HEK293 (cell line): ENCODE results near the gene RRP15.

ENCODE experiments used
- CTCF ChIA-PET: fragments of 350-600 bp; formaldehyde crosslinking; extraction: SDS; loops from one replicate; lab custom pipeline; 2021; ENCODE audit warnings: antibody characterized with exemption; lab: Yijun Ruan, JAX
- POLR2A ChIA-PET: fragments of 300-600 bp; formaldehyde crosslinking; extraction: SDS; loops from one replicate; lab custom pipeline; 2020; ENCODE audit warnings: antibody characterized with exemption, inconsistent platforms; lab: Yijun Ruan, JAX
- H3K27ac ChIP-seq: fragments of 200-500 bp; sonication (Bioruptor generic); 2 replicates; pipeline ENCODE4 v1.5.1; 2014; ENCODE audit warnings: low read depth, low read length, control low read depth, inconsistent platforms; ENCODE audit errors: extremely low read depth
- H3K36me3 ChIP-seq, 2 experiments: fragments of 200-500 bp in 1 of 2; sonication (Bioruptor generic) in 1 of 2; 1 replicate in 1 of 2; 2 replicates in 1 of 2; pipeline ENCODE4 v1.5.1; 2014 to 2017; ENCODE audit warnings: inconsistent platforms in 2 of 2, low read length in 2 of 2; ENCODE audit not compliant: control insufficient read depth in 2 of 2, insufficient read depth in 1 of 2
- H3K4me1 ChIP-seq: fragments of 200-500 bp; sonication (Bioruptor generic); 2 replicates; pipeline ENCODE4 v1.5.1; 2014; ENCODE audit warnings: mild to moderate bottlenecking, low read length, inconsistent platforms; ENCODE audit not compliant: control insufficient read depth, insufficient read depth
- H3K4me3 ChIP-seq: 2 replicates; pipeline ENCODE4 v1.5.1; 2011; ENCODE audit warnings: low read depth, mild to moderate bottlenecking, control low read depth, low read length, moderate library complexity
- H3K9me3 ChIP-seq: fragments of 200-500 bp; sonication (Bioruptor generic); 2 replicates; pipeline ENCODE4 v1.5.1; 2014; ENCODE audit warnings: low read depth, low read length, inconsistent platforms; ENCODE audit not compliant: control insufficient read depth, insufficient read depth
- BCL11A ChIP-seq: fragments of 450-650 bp; formaldehyde crosslinking; IDR thresholded peaks from 2 replicates; pipeline ENCODE4 v1.5.1; 2016; ENCODE audit warnings: low read depth, missing biosample characterization, missing genetic modification characterization
- BCL11B ChIP-seq: fragments of 450-650 bp; formaldehyde crosslinking; IDR thresholded peaks from 2 replicates; pipeline ENCODE4 v1.5.1; 2016; ENCODE audit warnings: low read depth, missing biosample characterization, missing genetic modification characterization
- KLF9 ChIP-seq: fragments of 450-650 bp; formaldehyde crosslinking; IDR thresholded peaks from 2 replicates; pipeline ENCODE4 v1.5.1; 2016; ENCODE audit warnings: missing biosample characterization, missing genetic modification characterization, low read depth
- ZFP41 ChIP-seq: fragments of 450-650 bp; formaldehyde crosslinking; IDR thresholded peaks from 2 replicates; pipeline ENCODE4 v1.5.1; 2016; ENCODE audit warnings: missing biosample characterization, missing genetic modification characterization, borderline replicate concordance
- ZNF112 ChIP-seq: fragments of 450-650 bp; formaldehyde crosslinking; IDR thresholded peaks from 2 replicates; pipeline ENCODE4 v1.5.0; 2017; ENCODE audit warnings: missing biosample characterization, missing genetic modification characterization
- ZNF132 ChIP-seq: fragments of 450-650 bp; formaldehyde crosslinking; IDR thresholded peaks from 2 replicates; pipeline ENCODE4 v1.5.1; 2017; ENCODE audit warnings: missing biosample characterization, missing genetic modification characterization, borderline replicate concordance
- ZNF248 ChIP-seq: fragments of 450-650 bp; formaldehyde crosslinking; IDR thresholded peaks from 2 replicates; pipeline ENCODE4 v1.5.1; 2017; ENCODE audit warnings: missing biosample characterization, missing genetic modification characterization
- ZNF544 ChIP-seq: fragments of 450-650 bp; formaldehyde crosslinking; IDR thresholded peaks from 2 replicates; pipeline ENCODE4 v1.5.0; 2017; ENCODE audit warnings: missing biosample characterization, missing genetic modification characterization
- ZNF596 ChIP-seq: fragments of 450-650 bp; IDR thresholded peaks from 2 replicates; pipeline ENCODE4 v1.5.0; 2018; ENCODE audit warnings: missing biosample characterization, mild to moderate bottlenecking, missing genetic modification characterization, moderate library complexity
- ZNF626 ChIP-seq: fragments of 450-650 bp; sonication (Bioruptor Pico); formaldehyde crosslinking; IDR thresholded peaks from 2 replicates; pipeline ENCODE4 v1.5.1; 2018; ENCODE audit warnings: missing biosample characterization, missing genetic modification characterization, inconsistent platforms
- ZNF677 ChIP-seq: fragments of 450-650 bp; IDR thresholded peaks from 2 replicates; pipeline ENCODE4 v1.5.0; 2018; ENCODE audit warnings: missing biosample characterization, mild to moderate bottlenecking, missing genetic modification characterization, moderate library complexity
- ZNF747 ChIP-seq: fragments of 450-650 bp; formaldehyde crosslinking; IDR thresholded peaks from 2 replicates; pipeline ENCODE4 v1.5.1; 2016; ENCODE audit warnings: missing biosample characterization, missing genetic modification characterization
- ZSCAN23 ChIP-seq: fragments of 450-650 bp; formaldehyde crosslinking; IDR thresholded peaks from 2 replicates; pipeline ENCODE4 v1.5.1; 2016; ENCODE audit warnings: missing biosample characterization, missing genetic modification characterization
- TF ChIP-seq, protein P1 (sequence below): fragments of 450-650 bp; formaldehyde crosslinking; IDR thresholded peaks from 2 replicates; pipeline ENCODE4 v1.5.1; 2016; ENCODE audit warnings: missing biosample characterization, missing genetic modification characterization
- TF ChIP-seq, protein P2 (sequence below): fragments of 450-650 bp; formaldehyde crosslinking; IDR thresholded peaks from 2 replicates; pipeline ENCODE4 v1.5.0; 2017; ENCODE audit warnings: missing biosample characterization, missing genetic modification characterization, borderline replicate concordance
- TF ChIP-seq, protein P3 (sequence below): fragments of 450-650 bp; formaldehyde crosslinking; IDR thresholded peaks from 2 replicates; pipeline ENCODE4 v1.5.1; 2016; ENCODE audit warnings: missing biosample characterization, missing genetic modification characterization
- TF ChIP-seq, protein P4 (sequence below): fragments of 450-650 bp; formaldehyde crosslinking; IDR thresholded peaks from 2 replicates; pipeline ENCODE4 v1.5.1; 2016; ENCODE audit warnings: missing biosample characterization, missing genetic modification characterization
- TF ChIP-seq, protein P5 (sequence below): fragments of 450-650 bp; formaldehyde crosslinking; IDR thresholded peaks from 2 replicates; pipeline ENCODE4 v1.5.1; 2017; ENCODE audit warnings: missing biosample characterization, missing genetic modification characterization
- TF ChIP-seq, protein P6 (sequence below): fragments of 450-650 bp; IDR thresholded peaks from 2 replicates; pipeline ENCODE4 v1.5.1; 2018; ENCODE audit warnings: missing biosample characterization, mild to moderate bottlenecking, missing genetic modification characterization

RRP15 gene

DNA sequence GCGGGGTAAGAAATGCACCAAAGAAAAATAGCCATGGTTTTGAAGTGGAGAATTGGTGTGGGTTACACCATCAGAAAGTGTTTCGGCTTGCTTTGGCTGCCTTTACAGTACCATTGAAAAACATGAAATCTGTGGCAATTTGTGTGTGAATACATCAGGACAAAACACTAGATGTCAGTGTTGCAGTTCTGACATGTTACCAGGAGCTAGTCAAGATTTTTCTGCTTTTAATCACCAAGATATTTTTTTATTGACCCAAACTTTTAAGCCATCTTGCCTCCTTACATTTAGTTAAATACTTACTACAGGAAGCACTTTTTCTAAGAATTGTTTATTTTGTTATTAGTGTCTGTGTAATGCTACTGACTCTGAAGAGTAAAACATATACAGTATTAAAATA, 14.3 kb downstream of the RRP15 start (continued):
- TF ChIP-seq, protein P1, sequence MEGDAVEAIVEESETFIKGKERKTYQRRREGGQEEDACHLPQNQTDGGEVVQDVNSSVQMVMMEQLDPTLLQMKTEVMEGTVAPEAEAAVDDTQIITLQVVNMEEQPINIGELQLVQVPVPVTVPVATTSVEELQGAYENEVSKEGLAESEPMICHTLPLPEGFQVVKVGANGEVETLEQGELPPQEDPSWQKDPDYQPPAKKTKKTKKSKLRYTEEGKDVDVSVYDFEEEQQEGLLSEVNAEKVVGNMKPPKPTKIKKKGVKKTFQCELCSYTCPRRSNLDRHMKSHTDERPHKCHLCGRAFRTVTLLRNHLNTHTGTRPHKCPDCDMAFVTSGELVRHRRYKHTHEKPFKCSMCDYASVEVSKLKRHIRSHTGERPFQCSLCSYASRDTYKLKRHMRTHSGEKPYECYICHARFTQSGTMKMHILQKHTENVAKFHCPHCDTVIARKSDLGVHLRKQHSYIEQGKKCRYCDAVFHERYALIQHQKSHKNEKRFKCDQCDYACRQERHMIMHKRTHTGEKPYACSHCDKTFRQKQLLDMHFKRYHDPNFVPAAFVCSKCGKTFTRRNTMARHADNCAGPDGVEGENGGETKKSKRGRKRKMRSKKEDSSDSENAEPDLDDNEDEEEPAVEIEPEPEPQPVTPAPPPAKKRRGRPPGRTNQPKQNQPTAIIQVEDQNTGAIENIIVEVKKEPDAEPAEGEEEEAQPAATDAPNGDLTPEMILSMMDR (tag by site-specific recombination), result peak; percentile 58
- no peak for TF ChIP-seq ZFP41 (tag by site-specific recombination)
- TF ChIP-seq ZNF596 (tag by site-specific recombination), result no peak
- no peak for TF ChIP-seq BCL11A (tag by site-specific recombination)
- no peak for TF ChIP-seq ZNF248 (tag by site-specific recombination)
- TF ChIP-seq, protein P2, sequence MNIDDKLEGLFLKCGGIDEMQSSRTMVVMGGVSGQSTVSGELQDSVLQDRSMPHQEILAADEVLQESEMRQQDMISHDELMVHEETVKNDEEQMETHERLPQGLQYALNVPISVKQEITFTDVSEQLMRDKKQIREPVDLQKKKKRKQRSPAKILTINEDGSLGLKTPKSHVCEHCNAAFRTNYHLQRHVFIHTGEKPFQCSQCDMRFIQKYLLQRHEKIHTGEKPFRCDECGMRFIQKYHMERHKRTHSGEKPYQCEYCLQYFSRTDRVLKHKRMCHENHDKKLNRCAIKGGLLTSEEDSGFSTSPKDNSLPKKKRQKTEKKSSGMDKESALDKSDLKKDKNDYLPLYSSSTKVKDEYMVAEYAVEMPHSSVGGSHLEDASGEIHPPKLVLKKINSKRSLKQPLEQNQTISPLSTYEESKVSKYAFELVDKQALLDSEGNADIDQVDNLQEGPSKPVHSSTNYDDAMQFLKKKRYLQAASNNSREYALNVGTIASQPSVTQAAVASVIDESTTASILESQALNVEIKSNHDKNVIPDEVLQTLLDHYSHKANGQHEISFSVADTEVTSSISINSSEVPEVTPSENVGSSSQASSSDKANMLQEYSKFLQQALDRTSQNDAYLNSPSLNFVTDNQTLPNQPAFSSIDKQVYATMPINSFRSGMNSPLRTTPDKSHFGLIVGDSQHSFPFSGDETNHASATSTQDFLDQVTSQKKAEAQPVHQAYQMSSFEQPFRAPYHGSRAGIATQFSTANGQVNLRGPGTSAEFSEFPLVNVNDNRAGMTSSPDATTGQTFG (tag by site-specific recombination), result no peak
- TF ChIP-seq, protein P3, sequence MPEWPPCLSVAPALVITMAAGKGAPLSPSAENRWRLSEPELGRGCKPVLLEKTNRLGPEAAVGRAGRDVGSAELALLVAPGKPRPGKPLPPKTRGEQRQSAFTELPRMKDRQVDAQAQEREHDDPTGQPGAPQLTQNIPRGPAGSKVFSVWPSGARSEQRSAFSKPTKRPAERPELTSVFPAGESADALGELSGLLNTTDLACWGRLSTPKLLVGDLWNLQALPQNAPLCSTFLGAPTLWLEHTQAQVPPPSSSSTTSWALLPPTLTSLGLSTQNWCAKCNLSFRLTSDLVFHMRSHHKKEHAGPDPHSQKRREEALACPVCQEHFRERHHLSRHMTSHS (tag by site-specific recombination), result no peak
- no peak for TF ChIP-seq KLF9 (tag by site-specific recombination)
- TF ChIP-seq, protein P4, sequence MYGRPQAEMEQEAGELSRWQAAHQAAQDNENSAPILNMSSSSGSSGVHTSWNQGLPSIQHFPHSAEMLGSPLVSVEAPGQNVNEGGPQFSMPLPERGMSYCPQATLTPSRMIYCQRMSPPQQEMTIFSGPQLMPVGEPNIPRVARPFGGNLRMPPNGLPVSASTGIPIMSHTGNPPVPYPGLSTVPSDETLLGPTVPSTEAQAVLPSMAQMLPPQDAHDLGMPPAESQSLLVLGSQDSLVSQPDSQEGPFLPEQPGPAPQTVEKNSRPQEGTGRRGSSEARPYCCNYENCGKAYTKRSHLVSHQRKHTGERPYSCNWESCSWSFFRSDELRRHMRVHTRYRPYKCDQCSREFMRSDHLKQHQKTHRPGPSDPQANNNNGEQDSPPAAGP, result no peak
- TF ChIP-seq ZNF112, result no peak
- TF ChIP-seq ZNF132 (tag by site-specific recombination), result no peak
- no peak for TF ChIP-seq BCL11B (tag by site-specific recombination)

DNA sequence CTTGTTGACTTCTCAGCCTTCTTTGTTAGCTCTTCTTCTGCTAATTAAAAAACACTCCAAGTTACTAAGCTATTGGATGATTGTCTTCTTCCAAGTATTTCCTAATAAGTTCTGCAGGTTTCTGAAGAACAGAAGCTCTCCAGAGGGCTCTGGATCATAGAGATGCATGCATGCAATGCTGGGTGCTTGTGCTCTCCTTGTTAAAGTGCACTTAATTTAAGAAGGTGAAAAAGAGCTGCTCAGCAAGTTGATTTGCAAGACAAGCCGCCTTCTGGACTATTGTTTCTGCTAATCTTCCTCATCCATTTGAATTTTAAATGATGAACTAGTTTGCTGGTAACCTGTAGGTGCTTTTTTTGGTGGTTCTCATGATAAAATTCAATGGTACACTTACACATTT, 16.1 kb downstream of the RRP15 start:
- H3K4me3 ChIP-seq, result no peak overlapping the region
- no peaks in the 10 kb centered on the region for H3K9me3 ChIP-seq
- POLR2A ChIA-PET, result interaction anchor here (0.8 kb wide), 1 partner anchor 17 kb away, joined by 4 read pairs; no protein-coding TSS in a partner anchor
- H3K4me1 ChIP-seq, result peaks cover 18% of the 10 kb centered on the region
- peaks cover 0 to 11% of the 10 kb centered on the region in 2 experiments; a peak in 1 of 3 replicates for H3K36me3 ChIP-seq
- no peak overlapping the region for H3K27ac ChIP-seq
- CTCF ChIA-PET, result interaction anchor here (1.1 kb wide), 2 partner anchors 20 to 1085 kb away, joined by 3 to 4 read pairs; no protein-coding TSS in a partner anchor
- TF ChIP-seq ZNF677 (tag by site-specific recombination) (no peak), ZFP41 (tag by site-specific recombination) (no peak), ZNF747 (tag by site-specific recombination) (no peak), ZNF544 (no peak), ZSCAN23 (tag by site-specific recombination) (no peak), ZNF626 (tag by site-specific recombination) (no peak)
- TF ChIP-seq, protein P5, sequence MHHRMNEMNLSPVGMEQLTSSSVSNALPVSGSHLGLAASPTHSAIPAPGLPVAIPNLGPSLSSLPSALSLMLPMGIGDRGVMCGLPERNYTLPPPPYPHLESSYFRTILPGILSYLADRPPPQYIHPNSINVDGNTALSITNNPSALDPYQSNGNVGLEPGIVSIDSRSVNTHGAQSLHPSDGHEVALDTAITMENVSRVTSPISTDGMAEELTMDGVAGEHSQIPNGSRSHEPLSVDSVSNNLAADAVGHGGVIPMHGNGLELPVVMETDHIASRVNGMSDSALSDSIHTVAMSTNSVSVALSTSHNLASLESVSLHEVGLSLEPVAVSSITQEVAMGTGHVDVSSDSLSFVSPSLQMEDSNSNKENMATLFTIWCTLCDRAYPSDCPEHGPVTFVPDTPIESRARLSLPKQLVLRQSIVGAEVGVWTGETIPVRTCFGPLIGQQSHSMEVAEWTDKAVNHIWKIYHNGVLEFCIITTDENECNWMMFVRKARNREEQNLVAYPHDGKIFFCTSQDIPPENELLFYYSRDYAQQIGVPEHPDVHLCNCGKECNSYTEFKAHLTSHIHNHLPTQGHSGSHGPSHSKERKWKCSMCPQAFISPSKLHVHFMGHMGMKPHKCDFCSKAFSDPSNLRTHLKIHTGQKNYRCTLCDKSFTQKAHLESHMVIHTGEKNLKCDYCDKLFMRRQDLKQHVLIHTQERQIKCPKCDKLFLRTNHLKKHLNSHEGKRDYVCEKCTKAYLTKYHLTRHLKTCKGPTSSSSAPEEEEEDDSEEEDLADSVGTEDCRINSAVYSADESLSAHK, result no peak
- TF ChIP-seq, protein P6, sequence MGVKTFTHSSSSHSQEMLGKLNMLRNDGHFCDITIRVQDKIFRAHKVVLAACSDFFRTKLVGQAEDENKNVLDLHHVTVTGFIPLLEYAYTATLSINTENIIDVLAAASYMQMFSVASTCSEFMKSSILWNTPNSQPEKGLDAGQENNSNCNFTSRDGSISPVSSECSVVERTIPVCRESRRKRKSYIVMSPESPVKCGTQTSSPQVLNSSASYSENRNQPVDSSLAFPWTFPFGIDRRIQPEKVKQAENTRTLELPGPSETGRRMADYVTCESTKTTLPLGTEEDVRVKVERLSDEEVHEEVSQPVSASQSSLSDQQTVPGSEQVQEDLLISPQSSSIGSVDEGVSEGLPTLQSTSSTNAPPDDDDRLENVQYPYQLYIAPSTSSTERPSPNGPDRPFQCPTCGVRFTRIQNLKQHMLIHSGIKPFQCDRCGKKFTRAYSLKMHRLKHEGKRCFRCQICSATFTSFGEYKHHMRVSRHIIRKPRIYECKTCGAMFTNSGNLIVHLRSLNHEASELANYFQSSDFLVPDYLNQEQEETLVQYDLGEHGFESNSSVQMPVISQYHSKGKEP (tag by site-specific recombination), result 0 out of 2 replicates have a peak, but pooled peaks have one; percentile 19
- TF ChIP-seq, all 188 proteins: peak for 1
